Stomach (tissue), 9 donors: ENCODE measurements around the gene ABCF2. TPM values are rescaled to one million over a fixed set of nuclear protein-coding genes. Genes with fewer than 3 reads are reported as not detected.

Experiments used
- DNase-seq, 2 donors: peaks; one replicate each; pipeline versions ENCODE4 v3.0.0 to v3.0.0-alpha.2; 2013 to 2019
- H3K27ac ChIP-seq, 5 donors: fragments of 200-600 bp in 4 of 5; sonication (generic) in 4 of 5; one replicate each; pipeline ENCODE4 v1.5.1; 2013 to 2019; ENCODE audit warnings: mild to moderate bottlenecking in 1 of 5, moderate library complexity in 1 of 5
- H3K27me3 ChIP-seq, 3 donors: fragments of 200-600 bp; sonication (generic); one replicate each; pipeline ENCODE4 v1.5.1; 2017 to 2019; ENCODE audit warnings: mixed run types in 1 of 3
- H3K36me3 ChIP-seq, 4 donors: fragments of 200-600 bp; sonication (generic); 1 replicate in 3 of 4; 2 replicates in 1 of 4; pipeline ENCODE4 v1.5.1; 2016 to 2019
- H3K4me1 ChIP-seq, 4 donors: fragments of 200-600 bp; sonication (generic); one replicate each; pipeline ENCODE4 v1.5.1; 2016 to 2019
- H3K4me3 ChIP-seq, 4 donors: fragments of 200-600 bp; sonication (generic) in 3 of 4; one replicate each; pipeline ENCODE4 v1.5.1; 2016 to 2019; ENCODE audit warnings: mild to moderate bottlenecking in 1 of 4
- H3K9me3 ChIP-seq, 4 donors: fragments of 200-600 bp; sonication (generic); one replicate each; pipeline ENCODE4 v1.5.1; 2016 to 2019
- CTCF ChIP-seq, 7 experiments: fragments of 450-650 bp in 4 of 7; fragments of 200-600 bp in 3 of 7; sonication (generic) in 3 of 7; IDR thresholded peaks; one replicate each; pipeline ENCODE4 v1.5.1; 2016 to 2019; ENCODE audit warnings: antibody characterized with exemption in 7 of 7, control low read depth in 2 of 7, mild to moderate bottlenecking in 1 of 7
- EP300 ChIP-seq: sonication (generic); formaldehyde crosslinking; IDR thresholded peaks from one replicate; pipeline ENCODE4 v1.6.1; 2017; ENCODE audit warnings: antibody characterized with exemption
- POLR2A ChIP-seq, 4 donors: fragments of 450-650 bp; IDR thresholded peaks; one replicate each; pipeline ENCODE4 v1.6.1; 2016; ENCODE audit warnings: antibody characterized with exemption in 4 of 4, control low read depth in 2 of 4, mild to moderate bottlenecking in 1 of 4, moderate library complexity in 1 of 4
- POLR2AphosphoS5 ChIP-seq, 3 donors: sonication (generic); formaldehyde crosslinking; IDR thresholded peaks; one replicate each; pipeline ENCODE4 v1.6.1; 2016; ENCODE audit warnings: antibody characterized with exemption in 3 of 3
- WGBS, 5 donors: extraction: QIAGEN DNeasy Blood & Tissue Kit in 3 of 5; methylation state at CpG; one replicate each; pipeline versions ENCODE4 v1.1.5 to v1.1.7; 2013 to 2018; 5-methylcytosine and 5-hydroxymethylcytosine counted together
- intact Hi-C: fragments of 100-400 bp; cut with DNase I; formaldehyde crosslinking; loops from one replicate; pipeline ENCODE4 v1.15.1; 2023; ENCODE audit warnings: low total_unique reads
- polyA plus RNA-seq, 3 donors: library from polyadenylated mRNA; stranded (reverse); fragments of 200-250 nt; gene quantifications; one replicate each; pipeline ENCODE4 v1.2.3, GENCODE V29; 2013
- total RNA-seq, 5 donors: library from RNA; depleted of rRNA; stranded (reverse); fragments of >200 nt; gene quantifications; one replicate each; pipeline versions ENCODE4 v1.1.0 to v1.2.3, GENCODE V29; 2014 to 2016
- donor health status: healthy with polysubstance abuse.
- donor health status: Bipolar disorder and iron deficiency.
- donor health status: healthy.

The ABCF2 gene
- total and polyA plus RNA-seq, 8 donors = 5.2 to 28.0 (median 15.2) TPM

- no peak for TF ChIP-seq POLR2A (IDR thresholded peaks at IDR 0.05)
- Histone ChIP-seq H3K9me3 (no peaks in the 10 kb centered on the region), H3K27ac (no peak overlapping the region), H3K36me3 (no peaks in the 10 kb centered on the region), H3K4me1 (peaks cover 7 to 17% (median 14%) of the 10 kb centered on the region in 4 donors), H3K27me3 (peaks cover 0 to 49% (median 0%) of the 10 kb centered on the region in 3 donors), H3K4me3 (no peak overlapping the region)
- intact Hi-C loops = no loop called here
- WGBS, 5 donors = 44 to 54% (median 53%) methylated on average over 16 of the region's 16 CpGs
- DNase-seq = no peak
Observed at GRCh38 chr7:151256410-151257045, 29.5 kb upstream of the ABCF2 start.

DNA sequence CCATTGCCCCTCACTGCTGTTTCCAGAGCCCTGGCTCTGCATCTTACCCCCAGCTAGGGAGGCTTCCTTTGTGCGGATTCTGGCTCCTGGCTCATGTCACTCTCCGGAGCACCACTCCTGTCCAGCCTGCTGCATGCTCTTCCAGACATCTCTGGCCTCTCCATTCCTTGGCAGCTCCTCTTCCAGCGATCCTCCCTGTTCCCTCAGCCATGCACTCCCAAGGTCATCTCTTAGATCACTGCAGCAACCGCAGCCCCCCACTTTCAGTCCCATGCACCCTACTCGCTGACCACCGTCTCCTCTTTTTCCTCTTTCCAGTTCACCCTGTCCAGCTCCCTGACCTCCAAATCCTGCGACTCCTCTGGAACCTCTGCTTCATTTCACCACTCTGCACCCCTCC lies 28.4 kb upstream of the ABCF2 start:
- intact Hi-C loops = no loop called here
- WGBS, 5 donors = 68 to 83% (median 74%) methylated on average over 7 of the region's 7 CpGs

DNA sequence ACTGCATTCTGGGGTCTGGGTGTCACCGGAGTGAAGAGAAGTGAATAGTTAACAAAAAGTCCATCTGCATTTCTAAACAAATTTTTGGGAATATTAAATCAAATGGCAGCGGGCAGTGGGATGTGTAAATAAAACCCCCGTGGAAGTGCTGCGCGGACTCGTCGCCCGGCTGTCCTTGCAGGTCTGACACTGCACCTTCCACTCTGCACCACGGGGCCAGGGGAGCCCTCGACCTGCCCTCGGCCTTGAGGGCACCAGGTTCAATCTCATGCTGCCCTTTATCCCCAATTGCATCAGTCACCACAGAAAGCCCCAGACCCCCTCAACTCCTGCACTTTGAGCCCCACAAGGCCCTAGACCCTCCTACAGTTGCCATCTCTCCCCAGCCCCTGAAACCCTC lies 27.8 kb upstream of the ABCF2 start:
- Histone ChIP-seq H3K27me3 (peaks cover 0 to 43% (median 0%) of the 10 kb centered on the region in 3 donors), H3K4me3 (no peak overlapping the region), H3K9me3 (no peaks in the 10 kb centered on the region), H3K27ac (no peak overlapping the region), H3K36me3 (no peaks in the 10 kb centered on the region), H3K4me1 (peaks cover 23 to 33% (median 30%) of the 10 kb centered on the region in 4 donors)
- TF ChIP-seq POLR2AphosphoS5 (IDR thresholded peaks at IDR 0.05) = no peak
- TF ChIP-seq CTCF (IDR thresholded peaks at IDR 0.05) = no peak
- no peak for TF ChIP-seq POLR2A (IDR thresholded peaks at IDR 0.05)
- no peak for TF ChIP-seq EP300
- DNase-seq = no peak
- intact Hi-C loops = no loop called here
- WGBS, 5 donors = 76 to 89% (median 82%) methylated on average over 11 of the region's 11 CpGs

More for the DNA sequence above, 28.4 kb upstream of the ABCF2 start:
- no peak for TF ChIP-seq POLR2A (IDR thresholded peaks at IDR 0.05)
- TF ChIP-seq POLR2AphosphoS5 (IDR thresholded peaks at IDR 0.05) = no peak
- no peak for TF ChIP-seq CTCF (IDR thresholded peaks at IDR 0.05)
- TF ChIP-seq EP300 = no peak
- no peaks in the 10 kb centered on the region for H3K36me3 ChIP-seq
- DNase-seq = no peak
- peaks cover 18 to 28% (median 25%) of the 10 kb centered on the region in 4 donors for H3K4me1 ChIP-seq
- H3K27ac ChIP-seq = no peak overlapping the region
- H3K27me3 ChIP-seq = peaks cover 0 to 44% (median 0%) of the 10 kb centered on the region in 3 donors
- no peaks in the 10 kb centered on the region for H3K9me3 ChIP-seq
- no peak overlapping the region for H3K4me3 ChIP-seq

DNA sequence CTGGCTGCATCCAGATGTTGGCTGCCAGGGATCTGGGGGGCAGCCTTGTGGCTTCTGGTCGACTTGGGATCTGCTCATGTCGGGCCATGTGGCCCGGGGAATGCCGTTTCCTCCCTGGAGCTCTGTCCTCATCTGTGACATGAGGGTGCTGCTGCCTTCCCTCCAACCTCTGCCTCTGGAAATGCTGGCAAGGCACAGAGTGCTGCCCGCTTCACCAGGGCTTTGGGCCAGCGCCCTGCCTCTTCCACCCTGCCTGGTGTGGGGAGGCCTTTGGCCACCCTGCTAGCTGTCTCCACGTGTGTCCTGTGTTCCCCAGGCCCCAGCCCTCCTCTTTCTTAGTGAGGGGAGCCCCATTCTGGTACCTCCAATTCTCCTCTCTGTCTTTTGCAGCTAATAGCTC lies 27.3 kb upstream of the ABCF2 start:
- H3K9me3 ChIP-seq = no peaks in the 10 kb centered on the region
- intact Hi-C loops = no loop called here
- H3K4me3 ChIP-seq = no peak overlapping the region
- DNase-seq = no peak
- TF ChIP-seq CTCF (IDR thresholded peaks at IDR 0.05) (no peak), POLR2A (IDR thresholded peaks at IDR 0.05) (no peak), POLR2AphosphoS5 (IDR thresholded peaks at IDR 0.05) (no peak), EP300 (no peak)
- H3K36me3 ChIP-seq = no peaks in the 10 kb centered on the region
- peaks cover 0 to 43% (median 0%) of the 10 kb centered on the region in 3 donors for H3K27me3 ChIP-seq
- 63 to 77% (median 74%) methylated on average over 4 to 7 of the region's 7 CpGs for WGBS, 5 donors
- H3K27ac ChIP-seq = no peak overlapping the region
- H3K4me1 ChIP-seq = peaks cover 29 to 39% (median 36%) of the 10 kb centered on the region in 4 donors
